Heart right ventricle (tissue), 16 donors: ENCODE results near the gene BOD1L1. TPM values are rescaled to one million over a fixed set of nuclear protein-coding genes. Genes with fewer than 3 reads are reported as not detected.

Experiments
- ATAC-seq, 8 donors: fragments of 200-7000 bp; cut with Tn5 transposase; one replicate each; pipeline ENCODE4 v1.9.1; 2020; ENCODE audit warnings: mild to moderate bottlenecking in 8 of 8, moderate library complexity in 8 of 8, moderate number of reproducible peaks in 1 of 8
- DNase-seq, 2 donors: peaks; one replicate each; pipeline ENCODE4 v3.0.0-alpha.2; 2020
- H3K27ac ChIP-seq, 10 donors: fragments of 200-600 bp; sonication (generic) in 2 of 10; one replicate each; pipeline versions ENCODE4 v1.5.0 to v1.8.0; 2020 to 2022; ENCODE audit warnings: mild to moderate bottlenecking in 3 of 10
- H3K27me3 ChIP-seq, 7 donors: fragments of 200-600 bp; one replicate each; pipeline ENCODE4 v1.8.0; 2021 to 2022; ENCODE audit warnings: mild to moderate bottlenecking in 2 of 7
- H3K36me3 ChIP-seq, 9 donors: fragments of 200-600 bp; sonication (generic) in 1 of 9; one replicate each; pipeline versions ENCODE4 v1.5.0 to v1.8.0; 2020 to 2022; ENCODE audit warnings: mild to moderate bottlenecking in 2 of 9
- H3K4me1 ChIP-seq, 9 donors: fragments of 200-600 bp; sonication (generic) in 1 of 9; one replicate each; pipeline versions ENCODE4 v1.5.0 to v1.8.0; 2020 to 2022; ENCODE audit warnings: mild to moderate bottlenecking in 4 of 9
- H3K4me3 ChIP-seq, 10 donors: fragments of 200-600 bp; sonication (generic) in 2 of 10; one replicate each; pipeline versions ENCODE4 v1.5.0 to v1.8.0; 2020 to 2022; ENCODE audit warnings: mild to moderate bottlenecking in 7 of 10, moderate library complexity in 2 of 10
- H3K9me3 ChIP-seq, 11 donors: fragments of 200-600 bp in 10 of 11; sonication (generic) in 2 of 11; one replicate each; pipeline versions ENCODE4 v1.5.0 to v1.8.0; 2013 to 2022; ENCODE audit warnings: mild to moderate bottlenecking in 2 of 11, control low read depth in 1 of 11, moderate library complexity in 1 of 11
- CTCF ChIP-seq, 9 donors: fragments of 200-600 bp; sonication (generic) in 2 of 9; IDR thresholded peaks; one replicate each; pipeline versions ENCODE4 v1.5.0 to v1.8.0; 2021 to 2022; ENCODE audit warnings: antibody characterized with exemption in 9 of 9, mild to moderate bottlenecking in 5 of 9, moderate library complexity in 1 of 9
- WGBS, 2 donors: extraction: QIAGEN DNeasy Blood & Tissue Kit; methylation state at CpG; one replicate each; pipeline ENCODE4 v1.1.7; 2013; ENCODE audit warnings: inconsistent platforms in 1 of 2; 5-methylcytosine and 5-hydroxymethylcytosine counted together
- intact Hi-C, 10 donors: fragments of 100-400 bp; cut with DNase I; formaldehyde crosslinking; loops; one replicate each; pipeline versions ENCODE4 v1.11.1 to v1.14.2; 2022
- polyA plus RNA-seq, 2 donors: library from polyadenylated mRNA; stranded (reverse); fragments of 200-250 nt; gene quantifications; one replicate each; pipeline ENCODE4 v1.2.3, GENCODE V29; 2013
- total RNA-seq, 10 donors: library from RNA; stranded (reverse); fragmentation: NEBNext Ultra II Directional in 3 of 10; extraction: Animal tissue kit (Norgen Biotek cat#: 25700) in 3 of 10; gene quantifications; one replicate each; pipeline versions ENCODE4 v1.2.1 to v1.2.4, GENCODE V29; 2021 to 2023
- donor health status: Arrhythmogenic right ventricular cardiomyopathy.
- donor health status: ischemic (EF 13 %, LVEDD 7.1; RV severe dilation, severe dysfunction).
- donor health status: healthy with polysubstance abuse.
- donor health status: DM: no; HTN: yes; CAD: no.
- donor health status: DM: no; HTN: no; CAD: no.
- donor health status: ischemic (EF 25% LVEDD 6.9; RV normal size, moderate dysfunction).
- donor health status: ischemic (EF 25% LVEDD 5.7; RV mildly dilated, moderate dysfunction).
- donor health status: healthy.
- donor health status: DM: yes; HTN: yes; CAD: no.
- donor health status: Ischemic cardiomyopathy.
- donor health status: ischemic (EF 35%, LVEDD 5.7; RV mildly dilated, moderate dysfunction).
- donor health status: nonischemic (EF 11% LVEDD 7.7; RV severe dilation, severe dysfunction).
- donor health status: DM: yes; HTN: yes; CAD: no.
- donor health status: PGD.
- donor health status: ischemic (EF 29% LVEDD 5.4; RV normal size, mild dysfunction).
- donor health status: nonischemic (EF 23%, LVEDD 6.1; RV moderate dilation, normal function).

The BOD1L1 gene
- total and polyA plus RNA-seq, 12 donors, result 7.9 to 28.1 (median 23.5) TPM

- Histone ChIP-seq H3K36me3 (peaks cover 4 to 99% (median 62%) of the 10 kb centered on the region in 9 donors), H3K4me1 (no peaks in the 10 kb centered on the region), H3K9me3 (no peaks in the 10 kb centered on the region), H3K27ac (no peak overlapping the region), H3K4me3 (no peak overlapping the region), H3K27me3 (no peaks in the 10 kb centered on the region)
- no peak for ATAC-seq
- WGBS, 2 donors, result 95% methylated on average over 2 of the region's 2 CpGs
- DNase-seq, result no peak
- intact Hi-C loops, result no loop called here
- no peak for TF ChIP-seq CTCF (IDR thresholded peaks at IDR 0.05)
Measured at GRCh38 chr4:13580036-13580435, 47.5 kb downstream of the BOD1L1 start.

- Histone ChIP-seq H3K9me3 (no peaks in the 10 kb centered on the region), H3K4me1 (no peaks in the 10 kb centered on the region), H3K36me3 (peaks cover 5 to 100% (median 76%) of the 10 kb centered on the region in 9 donors), H3K27me3 (no peaks in the 10 kb centered on the region), H3K4me3 (no peak overlapping the region), H3K27ac (no peak overlapping the region)
- ATAC-seq (no peak), DNase-seq (no peak)
- TF ChIP-seq CTCF (IDR thresholded peaks at IDR 0.05), result no peak
- 97 to 98% methylated on average over 3 of the region's 3 CpGs for WGBS, 2 donors
- intact Hi-C loops, result no loop called here
Measured at GRCh38 chr4:13577660-13578059, 49.9 kb downstream of the BOD1L1 start.

GRCh38 chr4:13570916-13571315 lies 56.6 kb downstream of the BOD1L1 start:
- Histone ChIP-seq H3K27me3 (no peaks in the 10 kb centered on the region), H3K4me3 (no peak overlapping the region), H3K36me3 (peaks cover 0 to 98% (median 60%) of the 10 kb centered on the region in 9 donors), H3K9me3 (no peaks in the 10 kb centered on the region), H3K27ac (no peak overlapping the region), H3K4me1 (no peaks in the 10 kb centered on the region)
- ATAC-seq (no peak), DNase-seq (no peak)
- no peak for TF ChIP-seq CTCF (IDR thresholded peaks at IDR 0.05)
- intact Hi-C loops, result no loop called here
- 96 to 97% methylated on average over 2 of the region's 2 CpGs for WGBS, 2 donors

GRCh38 chr4:13567125-13567524 lies 60.4 kb downstream of the BOD1L1 start:
- WGBS, 2 donors, result 94 to 96% methylated on average over 5 of the region's 5 CpGs
- Histone ChIP-seq H3K27ac (no peak overlapping the region), H3K4me1 (no peaks in the 10 kb centered on the region), H3K36me3 (peaks cover 0 to 62% (median 30%) of the 10 kb centered on the region in 9 donors), H3K27me3 (no peaks in the 10 kb centered on the region), H3K4me3 (no peak overlapping the region), H3K9me3 (peaks cover 0 to 4% (median 0%) of the 10 kb centered on the region in 11 donors)
- no peak for ATAC-seq
- no peak for TF ChIP-seq CTCF (IDR thresholded peaks at IDR 0.05)
- no peak for DNase-seq
- intact Hi-C loops, result no loop called here
